Activated CD8-positive, alpha-beta memory T cell treated with anti-CD3 and anti-CD28 coated beads, Interleukin-2, amount 10 ng/mL, durations not matched to agents 7 days and 5 days (primary cell): ENCODE data around the gene BCKDK. TPM values are rescaled to one million over a fixed set of nuclear protein-coding genes. Genes with fewer than 3 reads are reported as not detected.

ENCODE experiments used
- ATAC-seq: fragments of 150-1000 bp; cut with Tn5 transposase; one replicate; pipeline ENCODE4 v1.10.0; 2021; ENCODE audit warnings: moderate library complexity
- CTCF ChIA-PET: fragments of 350-600 bp; sonication (Branson Sonifier 250); formaldehyde crosslinking; loops from one replicate; lab custom pipeline; 2021; ENCODE audit warnings: antibody characterized with exemption; lab: Charles Lee
- DNase-seq: peaks from one replicate; pipeline ENCODE4 v3.0.0-alpha.2; 2020
- H3K27ac Mint-ChIP-seq: one replicate; pipeline ENCODE4 v1.8.0; 2021; ENCODE audit warnings: mild to moderate bottlenecking, mixed read lengths
- H3K27me3 Mint-ChIP-seq: one replicate; pipeline ENCODE4 v1.8.0; 2021; ENCODE audit warnings: mixed read lengths
- H3K36me3 Mint-ChIP-seq: one replicate; pipeline ENCODE4 v1.8.0; 2021; ENCODE audit warnings: mild to moderate bottlenecking, mixed read lengths
- H3K4me1 Mint-ChIP-seq: one replicate; pipeline ENCODE4 v1.8.0; 2021; ENCODE audit warnings: mixed read lengths
- H3K4me3 Mint-ChIP-seq: one replicate; pipeline ENCODE4 v1.8.0; 2021; ENCODE audit warnings: mild to moderate bottlenecking, moderate library complexity, mixed read lengths
- H3K9me3 Mint-ChIP-seq: one replicate; pipeline ENCODE4 v1.8.0; 2022; ENCODE audit warnings: low read depth, mixed read lengths
- total RNA-seq, 2 experiments: library from RNA; stranded (reverse); gene quantifications; one replicate each; pipeline ENCODE4 v1.2.3, GENCODE V29; 2021

Gene BCKDK
- total RNA-seq, 2 experiments from 2014 or later, result 34.7 to 35.4 TPM

- Mint-ChIP-seq H3K27ac (peak overlapping the region; percentile 16), H3K9me3 (no peaks in the 10 kb centered on the region), H3K4me1 (peaks cover 31% of the 10 kb centered on the region), H3K36me3 (peaks cover 27% of the 10 kb centered on the region), H3K4me3 (no peak overlapping the region), H3K27me3 (no peaks in the 10 kb centered on the region)
- ATAC-seq (no peak), DNase-seq (no peak)
- CTCF ChIA-PET, result no interaction called here
These were observed 25.7 kb upstream of the BCKDK start for GRCh38 chr16:31082368-31083045.

GRCh38 chr16:31083081-31083480 lies 25.1 kb upstream of the BCKDK start:
- no peak overlapping the region for H3K27ac Mint-ChIP-seq
- H3K36me3 Mint-ChIP-seq, result peaks cover 22% of the 10 kb centered on the region
- no peak overlapping the region for H3K4me3 Mint-ChIP-seq
- peaks cover 27% of the 10 kb centered on the region for H3K4me1 Mint-ChIP-seq
- CTCF ChIA-PET, result no interaction called here
- H3K27me3 Mint-ChIP-seq, result no peaks in the 10 kb centered on the region
- no peaks in the 10 kb centered on the region for H3K9me3 Mint-ChIP-seq
- ATAC-seq (no peak), DNase-seq (no peak)

- H3K9me3 Mint-ChIP-seq, result no peaks in the 10 kb centered on the region
These were observed 24.6 kb upstream of the BCKDK start for GRCh38 chr16:31083556-31083955.

GRCh38 chr16:31083981-31084380 lies 24.2 kb upstream of the BCKDK start:
- no peak for DNase-seq
- Mint-ChIP-seq H3K36me3 (peaks cover 13% of the 10 kb centered on the region), H3K4me3 (no peak overlapping the region), H3K27ac (no peak overlapping the region), H3K27me3 (no peaks in the 10 kb centered on the region), H3K9me3 (no peaks in the 10 kb centered on the region), H3K4me1 (peaks cover 19% of the 10 kb centered on the region)
- CTCF ChIA-PET, result interaction anchor here (1.4 kb wide), 1 partner anchor 99 kb away, joined by 4 read pairs; the partner anchor contains the start of gene HSD3B7
- ATAC-seq, result no peak

More at GRCh38 chr16:31083556-31083955, 24.6 kb upstream of the BCKDK start:
- H3K27ac Mint-ChIP-seq, result no peak overlapping the region
- ATAC-seq, result no peak
- H3K27me3 Mint-ChIP-seq, result no peaks in the 10 kb centered on the region
- CTCF ChIA-PET, result no interaction called here
- peaks cover 23% of the 10 kb centered on the region for H3K4me1 Mint-ChIP-seq
- H3K4me3 Mint-ChIP-seq, result no peak overlapping the region
- no peak for DNase-seq
- peaks cover 17% of the 10 kb centered on the region for H3K36me3 Mint-ChIP-seq

- CTCF ChIA-PET, result interaction anchor here (1.4 to 1.5 kb wide), 2 partner anchors 33 to 100 kb away, joined by 3 to 4 read pairs; partner anchors contain the start of genes HSD3B7 and KAT8
- DNase-seq (no peak), ATAC-seq (no peak)
- Mint-ChIP-seq H3K27me3 (no peaks in the 10 kb centered on the region), H3K36me3 (peaks cover 10% of the 10 kb centered on the region), H3K4me1 (peaks cover 11% of the 10 kb centered on the region), H3K9me3 (no peaks in the 10 kb centered on the region), H3K27ac (no peak overlapping the region), H3K4me3 (no peak overlapping the region)
These were observed 23.4 kb upstream of the BCKDK start for GRCh38 chr16:31084584-31085302.

GRCh38 chr16:31085411-31085810 lies 22.8 kb upstream of the BCKDK start:
- DNase-seq (no peak), ATAC-seq (no peak)
- Mint-ChIP-seq H3K9me3 (no peaks in the 10 kb centered on the region), H3K27me3 (no peaks in the 10 kb centered on the region), H3K4me3 (no peak overlapping the region), H3K4me1 (peaks cover 9% of the 10 kb centered on the region), H3K36me3 (peaks cover 9% of the 10 kb centered on the region), H3K27ac (no peak overlapping the region)
- CTCF ChIA-PET, result interaction anchor here (1.4 to 1.5 kb wide), 3 partner anchors 10 to 101 kb away, joined by 3 to 5 read pairs (median 4); partner anchors contain the start of genes HSD3B7, KAT8 and VKORC1

GRCh38 chr16:31085873-31086628 lies 22.1 kb upstream of the BCKDK start:
- peaks cover 2% of the 10 kb centered on the region for H3K4me1 Mint-ChIP-seq
- no peak overlapping the region for H3K4me3 Mint-ChIP-seq
- H3K27ac Mint-ChIP-seq, result no peak overlapping the region
- ATAC-seq (no peak), DNase-seq (no peak)
- CTCF ChIA-PET, result interaction anchor here (1.4 to 1.5 kb wide), 2 partner anchors 9 to 31 kb away, joined by 3 to 5 read pairs; partner anchors contain the start of genes KAT8 and VKORC1
- peaks cover 8% of the 10 kb centered on the region for H3K36me3 Mint-ChIP-seq
- no peaks in the 10 kb centered on the region for H3K9me3 Mint-ChIP-seq
- H3K27me3 Mint-ChIP-seq, result no peaks in the 10 kb centered on the region

GRCh38 chr16:31086629-31086906 lies 21.6 kb upstream of the BCKDK start:
- no peak for DNase-seq
- Mint-ChIP-seq H3K4me1 (peaks cover 2% of the 10 kb centered on the region), H3K4me3 (no peak overlapping the region), H3K27ac (no peak overlapping the region), H3K9me3 (no peaks in the 10 kb centered on the region), H3K36me3 (peaks cover 8% of the 10 kb centered on the region), H3K27me3 (no peaks in the 10 kb centered on the region)
- no peak for ATAC-seq
- CTCF ChIA-PET, result interaction anchor here (1.4 kb wide), 1 partner anchor 9 kb away, joined by 5 read pairs; the partner anchor contains the start of gene VKORC1

GRCh38 chr16:31087481-31087880 lies 20.7 kb upstream of the BCKDK start:
- Mint-ChIP-seq H3K4me1 (peaks cover 1% of the 10 kb centered on the region), H3K36me3 (peaks cover 6% of the 10 kb centered on the region), H3K27me3 (no peaks in the 10 kb centered on the region), H3K27ac (no peak overlapping the region), H3K9me3 (no peaks in the 10 kb centered on the region), H3K4me3 (no peak overlapping the region)
- CTCF ChIA-PET, result no interaction called here
- no peak for ATAC-seq
- DNase-seq, result no peak

- H3K27ac Mint-ChIP-seq, result no peak overlapping the region
- ATAC-seq (no peak), DNase-seq (no peak)
- peaks cover 6% of the 10 kb centered on the region for H3K36me3 Mint-ChIP-seq
- CTCF ChIA-PET, result no interaction called here
- H3K4me3 Mint-ChIP-seq, result no peak overlapping the region
- no peaks in the 10 kb centered on the region for H3K9me3 Mint-ChIP-seq
- no peaks in the 10 kb centered on the region for H3K27me3 Mint-ChIP-seq
- peaks cover 6% of the 10 kb centered on the region for H3K4me1 Mint-ChIP-seq
These were observed 20.2 kb upstream of the BCKDK start for GRCh38 chr16:31087971-31088370.

- H3K4me1 Mint-ChIP-seq, result peaks cover 10% of the 10 kb centered on the region
- no peak for ATAC-seq
These were observed 19.6 kb upstream of the BCKDK start, which contains the start of gene PRSS53 for GRCh38 chr16:31088459-31089183. Gene PRSS53, minus strand, starts transcription at chr16:31088943. Its CDS starts 134 bp downstream, at chr16:31088809.

GRCh38 chr16:31089199-31089598 lies 19.0 kb upstream of the BCKDK start:
- no peak for DNase-seq
- no peaks in the 10 kb centered on the region for H3K27me3 Mint-ChIP-seq
- CTCF ChIA-PET, result interaction anchor here (1.6 kb wide), 2 partner anchors 14 to 108 kb away, joined by 3 to 4 read pairs; no protein-coding TSS in a partner anchor
- no peaks in the 10 kb centered on the region for H3K9me3 Mint-ChIP-seq
- H3K4me1 Mint-ChIP-seq, result peaks cover 13% of the 10 kb centered on the region
- H3K27ac Mint-ChIP-seq, result no peak overlapping the region
- no peak for ATAC-seq
- H3K36me3 Mint-ChIP-seq, result peaks cover 6% of the 10 kb centered on the region
- H3K4me3 Mint-ChIP-seq, result no peak overlapping the region

More at GRCh38 chr16:31088459-31089183, 19.6 kb upstream of the BCKDK start, which contains the start of gene PRSS53:
- Mint-ChIP-seq H3K36me3 (peaks cover 6% of the 10 kb centered on the region), H3K9me3 (no peaks in the 10 kb centered on the region), H3K27ac (no peak within 1 kb of the TSS), H3K4me3 (no peak within 1 kb of the TSS), H3K27me3 (no peaks in the 10 kb centered on the region)
- CTCF ChIA-PET, result interaction anchor here (1.6 kb wide), 1 partner anchor 107 kb away, joined by 3 read pairs; no protein-coding TSS in a partner anchor
- DNase-seq, result no peak
